ENCODE data around the gene C17orf107.

GRCh38 chr17:4949321-4950074 is 50.2 kb downstream of the C17orf107 start:
- TF ChIP-seq, protein P1, sequence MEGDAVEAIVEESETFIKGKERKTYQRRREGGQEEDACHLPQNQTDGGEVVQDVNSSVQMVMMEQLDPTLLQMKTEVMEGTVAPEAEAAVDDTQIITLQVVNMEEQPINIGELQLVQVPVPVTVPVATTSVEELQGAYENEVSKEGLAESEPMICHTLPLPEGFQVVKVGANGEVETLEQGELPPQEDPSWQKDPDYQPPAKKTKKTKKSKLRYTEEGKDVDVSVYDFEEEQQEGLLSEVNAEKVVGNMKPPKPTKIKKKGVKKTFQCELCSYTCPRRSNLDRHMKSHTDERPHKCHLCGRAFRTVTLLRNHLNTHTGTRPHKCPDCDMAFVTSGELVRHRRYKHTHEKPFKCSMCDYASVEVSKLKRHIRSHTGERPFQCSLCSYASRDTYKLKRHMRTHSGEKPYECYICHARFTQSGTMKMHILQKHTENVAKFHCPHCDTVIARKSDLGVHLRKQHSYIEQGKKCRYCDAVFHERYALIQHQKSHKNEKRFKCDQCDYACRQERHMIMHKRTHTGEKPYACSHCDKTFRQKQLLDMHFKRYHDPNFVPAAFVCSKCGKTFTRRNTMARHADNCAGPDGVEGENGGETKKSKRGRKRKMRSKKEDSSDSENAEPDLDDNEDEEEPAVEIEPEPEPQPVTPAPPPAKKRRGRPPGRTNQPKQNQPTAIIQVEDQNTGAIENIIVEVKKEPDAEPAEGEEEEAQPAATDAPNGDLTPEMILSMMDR (IDR thresholded peaks at IDR 0.05): no peak
- no peak for TF ChIP-seq EZH2 (IDR thresholded peaks at IDR 0.05; ENCODE audit: borderline replicate concordance, insufficient read depth, low read depth, low read length, poor library complexity, severe bottlenecking)
